Measurements from ENCODE around the gene FANCC. TPM values are rescaled to one million over a fixed set of nuclear protein-coding genes. Genes with fewer than 3 reads are reported as not detected.
A peak's percentile ranks its signal among the peaks of the same experiment; 100 is the strongest.

The FANCC gene
- total and polyA plus RNA-seq, 2 of the 13 experiments (the other 11 are each of a cell fraction or from before 2014, with no cell fraction given) = 7.4 to 8.6 TPM

DNA sequence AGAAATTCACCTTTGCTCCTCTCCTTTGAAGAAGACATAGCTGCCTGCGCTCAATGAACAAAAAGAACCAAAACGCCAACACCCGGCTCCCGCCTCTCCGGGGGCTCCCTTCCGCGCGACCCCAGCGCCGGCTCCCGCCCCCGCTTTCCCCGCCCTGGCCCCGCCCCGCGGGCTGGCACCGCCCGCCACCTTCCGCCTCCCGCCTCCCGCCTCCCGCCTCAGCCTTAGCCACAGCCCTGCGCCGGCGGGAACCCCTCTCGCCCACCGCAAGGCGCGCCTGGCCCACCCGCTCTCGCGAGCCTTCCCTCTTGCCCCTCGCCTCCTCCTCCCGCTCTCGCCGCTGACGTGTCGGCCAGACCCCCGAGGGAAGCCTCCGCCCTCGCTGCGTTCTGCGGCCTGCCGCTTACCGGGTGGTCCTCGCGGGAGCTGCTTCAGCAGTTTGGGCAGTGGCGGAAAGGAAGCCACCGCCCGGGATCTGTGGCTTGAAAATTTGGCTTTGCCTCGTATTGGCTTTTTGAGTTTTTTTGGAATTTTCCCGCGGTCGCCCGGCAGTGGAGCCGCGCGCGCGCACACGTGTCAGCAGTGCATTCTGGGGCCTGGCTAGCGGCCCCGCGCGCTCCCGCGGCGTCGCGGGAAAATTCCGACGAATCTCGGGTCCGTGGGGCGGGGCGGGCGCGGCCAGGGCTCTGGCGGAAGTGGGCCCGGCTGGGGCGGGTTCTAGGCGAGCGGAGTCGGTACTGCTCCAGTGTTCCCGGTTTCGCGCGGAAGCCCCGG, at the start of gene FANCC (continued):
- TF ChIP-seq, protein P1, sequence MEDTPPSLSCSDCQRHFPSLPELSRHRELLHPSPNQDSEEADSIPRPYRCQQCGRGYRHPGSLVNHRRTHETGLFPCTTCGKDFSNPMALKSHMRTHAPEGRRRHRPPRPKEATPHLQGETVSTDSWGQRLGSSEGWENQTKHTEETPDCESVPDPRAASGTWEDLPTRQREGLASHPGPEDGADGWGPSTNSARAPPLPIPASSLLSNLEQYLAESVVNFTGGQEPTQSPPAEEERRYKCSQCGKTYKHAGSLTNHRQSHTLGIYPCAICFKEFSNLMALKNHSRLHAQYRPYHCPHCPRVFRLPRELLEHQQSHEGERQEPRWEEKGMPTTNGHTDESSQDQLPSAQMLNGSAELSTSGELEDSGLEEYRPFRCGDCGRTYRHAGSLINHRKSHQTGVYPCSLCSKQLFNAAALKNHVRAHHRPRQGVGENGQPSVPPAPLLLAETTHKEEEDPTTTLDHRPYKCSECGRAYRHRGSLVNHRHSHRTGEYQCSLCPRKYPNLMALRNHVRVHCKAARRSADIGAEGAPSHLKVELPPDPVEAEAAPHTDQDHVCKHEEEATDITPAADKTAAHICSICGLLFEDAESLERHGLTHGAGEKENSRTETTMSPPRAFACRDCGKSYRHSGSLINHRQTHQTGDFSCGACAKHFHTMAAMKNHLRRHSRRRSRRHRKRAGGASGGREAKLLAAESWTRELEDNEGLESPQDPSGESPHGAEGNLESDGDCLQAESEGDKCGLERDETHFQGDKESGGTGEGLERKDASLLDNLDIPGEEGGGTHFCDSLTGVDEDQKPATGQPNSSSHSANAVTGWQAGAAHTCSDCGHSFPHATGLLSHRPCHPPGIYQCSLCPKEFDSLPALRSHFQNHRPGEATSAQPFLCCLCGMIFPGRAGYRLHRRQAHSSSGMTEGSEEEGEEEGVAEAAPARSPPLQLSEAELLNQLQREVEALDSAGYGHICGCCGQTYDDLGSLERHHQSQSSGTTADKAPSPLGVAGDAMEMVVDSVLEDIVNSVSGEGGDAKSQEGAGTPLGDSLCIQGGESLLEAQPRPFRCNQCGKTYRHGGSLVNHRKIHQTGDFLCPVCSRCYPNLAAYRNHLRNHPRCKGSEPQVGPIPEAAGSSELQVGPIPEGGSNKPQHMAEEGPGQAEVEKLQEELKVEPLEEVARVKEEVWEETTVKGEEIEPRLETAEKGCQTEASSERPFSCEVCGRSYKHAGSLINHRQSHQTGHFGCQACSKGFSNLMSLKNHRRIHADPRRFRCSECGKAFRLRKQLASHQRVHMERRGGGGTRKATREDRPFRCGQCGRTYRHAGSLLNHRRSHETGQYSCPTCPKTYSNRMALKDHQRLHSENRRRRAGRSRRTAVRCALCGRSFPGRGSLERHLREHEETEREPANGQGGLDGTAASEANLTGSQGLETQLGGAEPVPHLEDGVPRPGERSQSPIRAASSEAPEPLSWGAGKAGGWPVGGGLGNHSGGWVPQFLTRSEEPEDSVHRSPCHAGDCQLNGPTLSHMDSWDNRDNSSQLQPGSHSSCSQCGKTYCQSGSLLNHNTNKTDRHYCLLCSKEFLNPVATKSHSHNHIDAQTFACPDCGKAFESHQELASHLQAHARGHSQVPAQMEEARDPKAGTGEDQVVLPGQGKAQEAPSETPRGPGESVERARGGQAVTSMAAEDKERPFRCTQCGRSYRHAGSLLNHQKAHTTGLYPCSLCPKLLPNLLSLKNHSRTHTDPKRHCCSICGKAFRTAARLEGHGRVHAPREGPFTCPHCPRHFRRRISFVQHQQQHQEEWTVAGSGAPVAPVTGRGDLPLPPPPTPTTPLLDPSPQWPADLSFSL (CRISPR knock-in tag; IDR thresholded peaks at IDR 0.05) = no peak
- TF ChIP-seq JUNB (CRISPR knock-in tag; IDR thresholded peaks at IDR 0.05; ENCODE audit: borderline replicate concordance) (no peak), MATR3 (CRISPR knock-in tag; IDR thresholded peaks at IDR 0.05) (no peak), PAF1 (CRISPR knock-in tag; IDR thresholded peaks at IDR 0.05) (no peak), SAP130 (CRISPR knock-in tag; IDR thresholded peaks at IDR 0.05; ENCODE audit: low read depth) (peak; percentile 83), RXRB (CRISPR knock-in tag; IDR thresholded peaks at IDR 0.05; ENCODE audit: borderline replicate concordance) (0 out of 2 replicates have a peak, but pooled peaks have one; percentile 9), ZFP41 (CRISPR knock-in tag; IDR thresholded peaks at IDR 0.05; ENCODE audit: borderline replicate concordance) (no peak), SETDB1 (CRISPR knock-in tag; IDR thresholded peaks at IDR 0.05; ENCODE audit: borderline replicate concordance) (no peak), ARNTL (CRISPR knock-in tag; IDR thresholded peaks at IDR 0.05) (peak; percentile 80), HDAC6 (IDR thresholded peaks at IDR 0.05; ENCODE audit: low read depth, low read length) (no peak), SMC3 (IDR thresholded peaks at IDR 0.05; ENCODE audit: low read length) (no peak), ZNF766 (CRISPR knock-in tag; IDR thresholded peaks at IDR 0.05; ENCODE audit: borderline replicate concordance) (no peak; the same call in 1 of the 2 replicates), ZNF607 (CRISPR knock-in tag; IDR thresholded peaks at IDR 0.05; ENCODE audit: borderline replicate concordance) (peak; percentile 73; the same call in 1 of the 2 replicates), ZNF780A (CRISPR knock-in tag; IDR thresholded peaks at IDR 0.05) (no peak), ZNF557 (CRISPR knock-in tag; IDR thresholded peaks at IDR 0.05) (no peak)
- TF ChIP-seq, protein P2, sequence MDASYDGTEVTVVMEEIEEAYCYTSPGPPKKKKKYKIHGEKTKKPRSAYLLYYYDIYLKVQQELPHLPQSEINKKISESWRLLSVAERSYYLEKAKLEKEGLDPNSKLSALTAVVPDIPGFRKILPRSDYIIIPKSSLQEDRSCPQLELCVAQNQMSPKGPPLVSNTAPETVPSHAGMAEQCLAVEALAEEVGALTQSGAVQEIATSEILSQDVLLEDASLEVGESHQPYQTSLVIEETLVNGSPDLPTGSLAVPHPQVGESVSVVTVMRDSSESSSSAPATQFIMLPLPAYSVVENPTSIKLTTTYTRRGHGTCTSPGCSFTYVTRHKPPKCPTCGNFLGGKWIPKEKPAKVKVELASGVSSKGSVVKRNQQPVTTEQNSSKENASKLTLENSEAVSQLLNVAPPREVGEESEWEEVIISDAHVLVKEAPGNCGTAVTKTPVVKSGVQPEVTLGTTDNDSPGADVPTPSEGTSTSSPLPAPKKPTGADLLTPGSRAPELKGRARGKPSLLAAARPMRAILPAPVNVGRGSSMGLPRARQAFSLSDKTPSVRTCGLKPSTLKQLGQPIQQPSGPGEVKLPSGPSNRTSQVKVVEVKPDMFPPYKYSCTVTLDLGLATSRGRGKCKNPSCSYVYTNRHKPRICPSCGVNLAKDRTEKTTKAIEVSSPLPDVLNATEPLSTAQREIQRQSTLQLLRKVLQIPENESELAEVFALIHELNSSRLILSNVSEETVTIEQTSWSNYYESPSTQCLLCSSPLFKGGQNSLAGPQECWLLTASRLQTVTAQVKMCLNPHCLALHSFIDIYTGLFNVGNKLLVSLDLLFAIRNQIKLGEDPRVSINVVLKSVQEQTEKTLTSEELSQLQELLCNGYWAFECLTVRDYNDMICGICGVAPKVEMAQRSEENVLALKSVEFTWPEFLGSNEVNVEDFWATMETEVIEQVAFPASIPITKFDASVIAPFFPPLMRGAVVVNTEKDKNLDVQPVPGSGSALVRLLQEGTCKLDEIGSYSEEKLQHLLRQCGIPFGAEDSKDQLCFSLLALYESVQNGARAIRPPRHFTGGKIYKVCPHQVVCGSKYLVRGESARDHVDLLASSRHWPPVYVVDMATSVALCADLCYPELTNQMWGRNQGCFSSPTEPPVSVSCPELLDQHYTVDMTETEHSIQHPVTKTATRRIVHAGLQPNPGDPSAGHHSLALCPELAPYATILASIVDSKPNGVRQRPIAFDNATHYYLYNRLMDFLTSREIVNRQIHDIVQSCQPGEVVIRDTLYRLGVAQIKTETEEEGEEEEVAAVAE (CRISPR knock-in tag; IDR thresholded peaks at IDR 0.05; ENCODE audit: borderline replicate concordance) = no peak
- TF ChIP-seq, protein P3, sequence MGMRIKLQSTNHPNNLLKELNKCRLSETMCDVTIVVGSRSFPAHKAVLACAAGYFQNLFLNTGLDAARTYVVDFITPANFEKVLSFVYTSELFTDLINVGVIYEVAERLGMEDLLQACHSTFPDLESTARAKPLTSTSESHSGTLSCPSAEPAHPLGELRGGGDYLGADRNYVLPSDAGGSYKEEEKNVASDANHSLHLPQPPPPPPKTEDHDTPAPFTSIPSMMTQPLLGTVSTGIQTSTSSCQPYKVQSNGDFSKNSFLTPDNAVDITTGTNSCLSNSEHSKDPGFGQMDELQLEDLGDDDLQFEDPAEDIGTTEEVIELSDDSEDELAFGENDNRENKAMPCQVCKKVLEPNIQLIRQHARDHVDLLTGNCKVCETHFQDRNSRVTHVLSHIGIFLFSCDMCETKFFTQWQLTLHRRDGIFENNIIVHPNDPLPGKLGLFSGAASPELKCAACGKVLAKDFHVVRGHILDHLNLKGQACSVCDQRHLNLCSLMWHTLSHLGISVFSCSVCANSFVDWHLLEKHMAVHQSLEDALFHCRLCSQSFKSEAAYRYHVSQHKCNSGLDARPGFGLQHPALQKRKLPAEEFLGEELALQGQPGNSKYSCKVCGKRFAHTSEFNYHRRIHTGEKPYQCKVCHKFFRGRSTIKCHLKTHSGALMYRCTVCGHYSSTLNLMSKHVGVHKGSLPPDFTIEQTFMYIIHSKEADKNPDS (CRISPR knock-in tag; IDR thresholded peaks at IDR 0.05) = 0 out of 2 replicates have a peak, but pooled peaks have one; percentile 61
